Keratinocyte (primary cell): ENCODE measurements around the gene HTR5A. TPM values are rescaled to one million over a fixed set of nuclear protein-coding genes. Genes with fewer than 3 reads are reported as not detected.

Experiments
- DNase-seq: peaks from one replicate; pipeline ENCODE4 v3.0.0-alpha.2; 2011; ENCODE audit warnings: low read depth, missing footprints, low spot score
- FAIRE-seq: peaks from 2 replicates; lab custom pipeline; 2011; peaks lifted over from hg19 to GRCh38; lab: Jason Lieb, UNC
- H2AFZ ChIP-seq: 2 replicates; pipeline ENCODE4 v1.6.0; 2012; ENCODE audit warnings: low read length, control low read depth, inconsistent platforms; ENCODE audit not compliant: control insufficient read depth
- H3K27ac ChIP-seq: 2 replicates; pipeline ENCODE4 v1.5.1; 2011; ENCODE audit warnings: low read length; ENCODE audit not compliant: control insufficient read depth, insufficient read depth
- H3K27me3 ChIP-seq: 3 replicates; pipeline ENCODE4 v1.6.0; 2011; ENCODE audit warnings: low read length; ENCODE audit not compliant: control insufficient read depth, insufficient read depth; ENCODE audit errors: extremely low read depth
- H3K36me3 ChIP-seq, 2 experiments: 2 replicates in 1 of 2; 3 replicates in 1 of 2; pipeline ENCODE4 v1.5.1; 2011; ENCODE audit warnings: low read length in 2 of 2, mild to moderate bottlenecking in 1 of 2; ENCODE audit not compliant: control insufficient read depth in 2 of 2, insufficient read depth in 2 of 2; ENCODE audit errors: extremely low read depth in 1 of 2
- H3K4me1 ChIP-seq: 3 replicates; pipeline ENCODE4 v1.5.1; 2011; ENCODE audit warnings: low read length; ENCODE audit not compliant: control insufficient read depth, insufficient read depth; ENCODE audit errors: extremely low read depth
- H3K4me2 ChIP-seq: 3 replicates; pipeline ENCODE4 v1.6.0; 2011; ENCODE audit warnings: low read depth, low read length; ENCODE audit not compliant: control insufficient read depth, insufficient read depth; ENCODE audit errors: extremely low read depth
- H3K4me3 ChIP-seq, 3 experiments: fragments of 200-600 bp in 1 of 3; sonication (generic) in 1 of 3; 2 replicates in 2 of 3; 3 replicates in 1 of 3; pipeline ENCODE4 v1.5.1; 2011 to 2016; ENCODE audit warnings: low read length in 3 of 3, mild to moderate bottlenecking in 3 of 3, control low read depth in 2 of 3, inconsistent platforms in 1 of 3, low read depth in 1 of 3, mixed read lengths in 1 of 3, mixed run types in 1 of 3, moderate library complexity in 1 of 3; ENCODE audit not compliant: control insufficient read depth in 2 of 3, insufficient read depth in 2 of 3; ENCODE audit errors: extremely low read depth in 1 of 3
- H3K79me2 ChIP-seq: 2 replicates; pipeline ENCODE4 v1.6.0; 2012; ENCODE audit warnings: low read length; ENCODE audit not compliant: control insufficient read depth, insufficient read depth
- H3K9ac ChIP-seq: 3 replicates; pipeline ENCODE4 v1.6.0; 2011; ENCODE audit warnings: low read length; ENCODE audit not compliant: control insufficient read depth, insufficient read depth; ENCODE audit errors: extremely low read depth
- H3K9me1 ChIP-seq: 3 replicates; pipeline ENCODE4 v1.6.0; 2011; ENCODE audit warnings: low read length; ENCODE audit not compliant: control insufficient read depth, insufficient read depth; ENCODE audit errors: extremely low read depth
- H3K9me3 ChIP-seq: 2 replicates; pipeline ENCODE4 v1.5.1; 2012; ENCODE audit warnings: low read depth, low read length; ENCODE audit not compliant: control insufficient read depth
- H4K20me1 ChIP-seq: 3 replicates; pipeline ENCODE4 v1.6.0; 2011; ENCODE audit warnings: low read length; ENCODE audit not compliant: control insufficient read depth, insufficient read depth; ENCODE audit errors: extremely low read depth
- CTCF ChIP-seq, 3 experiments: IDR thresholded peaks in 1 of 3; conservative IDR thresholded peaks in 1 of 3; optimal IDR thresholded peaks in 1 of 3; 2 replicates in 2 of 3; 3 replicates in 1 of 3; pipeline versions ENCODE3 to v1.5.1; 2011; ENCODE audit warnings: low read length in 3 of 3, mild to moderate bottlenecking in 3 of 3, moderate library complexity in 2 of 3, control low read depth in 1 of 3, inconsistent platforms in 1 of 3; ENCODE audit not compliant: insufficient read depth in 2 of 3; ENCODE audit errors: extremely low read depth in 1 of 3
- EZH2 ChIP-seq: IDR thresholded peaks from one replicate; pipeline ENCODE4 v1.6.1; 2012; ENCODE audit warnings: inconsistent platforms, mild to moderate bottlenecking, low read length, moderate library complexity
- dilution Hi-C: fragments of 300-500 bp; cut with MboI; formaldehyde crosslinking; loops from one replicate; pipeline ENCODE4 v1.7.0; 2020; ENCODE audit warnings: low sequenced_read_pairs; ENCODE audit not compliant: extremely low pct_ligation_motif_present
- polyA plus RNA-seq, 5 experiments: library from polyadenylated mRNA; depleted of rRNA in 3 of 5; stranded (reverse) in 3 of 5; stranded (forward) in 1 of 5; unstranded in 1 of 5; fragments of >200 nt; gene quantifications; 1 replicate in 1 of 5; 2 replicates in 3 of 5; 3 replicates in 1 of 5; pipeline versions ENCODE4 v1.2.1 to v1.2.3, GENCODE V29; 2011 to 2012; ENCODE audit warnings: missing spikeins in 2 of 5, low read depth in 1 of 5, low replicate concordance in 1 of 5

The HTR5A gene
- polyA plus RNA-seq, 1 donor (not counting 4 experiments of a cell fraction or from before 2014, with no cell fraction given), result not detected

- Histone ChIP-seq H3K79me2 (no peaks in the 10 kb centered on the region), H3K9me1 (no peaks in the 10 kb centered on the region), H3K4me2 (no peak overlapping the region), H2AFZ (no peak overlapping the region), H4K20me1 (no peaks in the 10 kb centered on the region), H3K27me3 (no peaks in the 10 kb centered on the region), H3K9me3 (peaks cover 4% of the 10 kb centered on the region), H3K36me3 (no peaks in the 10 kb centered on the region), H3K9ac (no peak overlapping the region), H3K27ac (no peak overlapping the region), H3K4me1 (no peaks in the 10 kb centered on the region), H3K4me3 (no peak overlapping the region)
- DNase-seq, result no peak
- no peak for FAIRE-seq
- dilution Hi-C loops, result no loop called here
- TF ChIP-seq CTCF (optimal IDR thresholded peaks at IDR 0.05 in 1 of 3, IDR thresholded peaks at IDR 0.05 in 1 of 3, conservative IDR thresholded peaks at IDR 0.05 in 1 of 3; ENCODE audit: extremely low read depth in 1 of 3, insufficient read depth in 2 of 3, low read length in 3 of 3), result no peak
- TF ChIP-seq EZH2, result no peak
Measured at GRCh38 chr7:155123413-155123812, 53.3 kb downstream of the HTR5A start.

DNA sequence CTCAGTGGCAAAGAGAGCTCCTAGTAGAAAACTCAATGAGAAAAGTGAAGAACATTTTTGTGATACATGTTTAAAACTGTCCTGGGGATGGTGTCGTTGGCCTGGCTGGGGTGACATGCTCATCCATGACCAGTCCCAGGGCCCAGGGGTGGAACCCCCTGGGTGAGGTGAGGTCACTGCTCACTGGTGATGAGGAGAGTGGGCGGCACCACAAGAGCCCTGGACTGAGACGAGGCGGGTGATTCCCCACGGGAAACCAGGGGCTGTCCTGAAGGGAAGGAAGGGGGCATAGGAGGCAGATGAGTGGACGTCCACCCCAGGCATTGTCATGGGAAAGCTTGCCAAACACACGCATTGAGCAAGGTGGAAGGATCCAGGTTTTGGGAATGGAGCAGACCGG lies 54.6 kb downstream of the HTR5A start:
- Histone ChIP-seq H4K20me1 (no peaks in the 10 kb centered on the region), H3K9me1 (no peaks in the 10 kb centered on the region), H3K4me3 (no peak overlapping the region), H3K4me1 (no peaks in the 10 kb centered on the region), H3K27me3 (no peaks in the 10 kb centered on the region), H3K36me3 (no peaks in the 10 kb centered on the region), H3K9ac (no peak overlapping the region), H3K27ac (no peak overlapping the region), H2AFZ (no peak overlapping the region), H3K4me2 (no peak overlapping the region), H3K9me3 (peaks cover 4% of the 10 kb centered on the region), H3K79me2 (no peaks in the 10 kb centered on the region)
- dilution Hi-C loops, result no loop called here
- FAIRE-seq (no peak), DNase-seq (no peak)
- TF ChIP-seq CTCF (optimal IDR thresholded peaks at IDR 0.05 in 1 of 3, IDR thresholded peaks at IDR 0.05 in 1 of 3, conservative IDR thresholded peaks at IDR 0.05 in 1 of 3; ENCODE audit: extremely low read depth in 1 of 3, insufficient read depth in 2 of 3, low read length in 3 of 3) (no peak), EZH2 (no peak)
